Activated CD4-positive, CD25-positive, alpha-beta regulatory T cell (primary cell): ENCODE data around the gene CXCL13.
"Not testable (repeated sequence)": the region's sequence is repeated elsewhere in the genome, so short reads cannot be mapped to it uniquely, and the experiment has no call there.

ENCODE experiments used
- DNase-seq, 4 experiments: peaks; one replicate each; lab custom pipeline; 2025; lab: John Stamatoyannopoulos, UW

CXCL13 gene

DNA sequence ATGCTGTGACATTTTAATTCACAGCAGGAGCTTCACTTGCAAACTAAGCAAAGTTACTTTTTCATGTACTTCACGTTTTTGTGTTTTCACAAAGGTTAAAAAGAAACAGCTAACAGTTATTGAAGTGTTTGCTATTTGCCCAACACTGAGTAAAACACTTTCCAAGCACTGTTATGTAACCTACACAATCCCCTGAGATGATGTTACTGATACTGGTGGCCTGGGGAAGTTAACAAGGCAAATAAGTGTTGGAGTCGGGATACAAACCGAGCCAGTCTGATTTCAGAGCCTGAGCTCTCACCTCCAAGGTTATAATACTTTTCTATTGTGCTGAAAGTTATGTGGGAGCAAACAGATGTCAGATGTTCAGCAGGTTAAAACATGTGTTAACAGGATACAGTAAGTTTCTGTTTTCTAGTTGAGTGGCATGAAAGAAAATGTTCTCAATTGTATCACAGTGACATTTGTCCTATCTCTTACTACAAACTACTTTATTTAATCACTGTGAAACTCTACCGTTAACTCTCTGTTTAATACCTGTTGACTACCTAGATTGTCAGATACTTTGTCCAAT is 3.9 kb upstream of the CXCL13 start:
- no peak for DNase-seq

DNA sequence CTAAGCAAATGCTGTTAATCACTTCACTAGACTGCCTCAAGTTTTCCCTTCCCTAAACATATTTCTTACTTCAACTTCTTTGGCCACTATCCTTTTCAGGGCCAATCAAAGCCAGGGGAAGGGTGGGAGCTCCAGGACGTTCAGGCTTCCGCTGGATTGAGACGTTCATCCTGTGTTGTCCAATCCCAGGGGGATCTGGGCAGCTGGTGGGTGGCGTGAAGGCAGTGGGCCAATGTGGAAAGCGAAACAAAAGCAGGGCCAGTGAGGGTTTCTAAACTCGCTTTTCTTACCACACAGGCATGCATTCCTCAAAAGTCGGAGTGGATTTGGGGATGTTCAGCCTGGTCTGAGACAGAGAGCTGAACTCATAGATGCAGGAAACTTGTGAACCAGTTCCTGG is 7.6 kb downstream of the CXCL13 start:
- no peak for DNase-seq

DNA sequence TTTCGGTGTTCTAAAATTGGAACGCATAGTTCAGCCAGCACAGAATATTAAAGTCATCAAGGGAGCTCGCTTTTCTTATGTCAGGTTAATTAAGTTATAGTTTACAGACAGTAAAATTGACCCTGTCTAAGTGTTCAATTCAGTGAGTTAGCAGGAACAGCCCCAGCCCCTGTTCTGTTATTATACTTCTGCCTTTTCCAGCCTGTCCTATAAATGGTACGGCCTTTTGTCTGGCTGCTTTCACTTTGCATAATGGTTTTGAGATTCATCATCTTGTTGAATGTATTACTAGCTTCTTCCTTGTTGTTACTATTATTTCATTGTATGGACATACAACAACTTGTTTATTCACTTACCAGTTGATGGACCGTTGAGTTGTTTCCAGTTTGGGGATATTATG is 9.5 kb downstream of the CXCL13 start:
- DNase-seq = no peak

DNA sequence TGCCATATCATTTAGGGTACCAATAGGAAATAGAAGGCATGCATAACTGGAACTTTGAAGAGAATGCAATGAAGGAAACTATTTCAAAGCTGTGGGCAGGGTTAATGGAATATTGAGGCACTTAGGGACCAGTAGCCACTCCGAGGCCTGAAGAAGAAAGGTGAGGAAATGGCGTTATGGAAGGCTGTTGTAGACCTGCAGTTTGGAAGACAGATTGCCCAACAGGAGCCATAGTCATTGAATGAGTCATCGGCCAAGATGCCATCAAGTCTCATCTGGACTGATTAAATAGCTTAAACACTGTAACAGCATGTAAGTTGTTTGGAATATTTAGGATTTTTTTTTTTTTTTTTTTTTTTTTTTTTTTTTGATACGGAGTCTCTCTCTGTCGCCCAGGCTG is 11.6 kb downstream of the CXCL13 start:
- no peak for DNase-seq

DNA sequence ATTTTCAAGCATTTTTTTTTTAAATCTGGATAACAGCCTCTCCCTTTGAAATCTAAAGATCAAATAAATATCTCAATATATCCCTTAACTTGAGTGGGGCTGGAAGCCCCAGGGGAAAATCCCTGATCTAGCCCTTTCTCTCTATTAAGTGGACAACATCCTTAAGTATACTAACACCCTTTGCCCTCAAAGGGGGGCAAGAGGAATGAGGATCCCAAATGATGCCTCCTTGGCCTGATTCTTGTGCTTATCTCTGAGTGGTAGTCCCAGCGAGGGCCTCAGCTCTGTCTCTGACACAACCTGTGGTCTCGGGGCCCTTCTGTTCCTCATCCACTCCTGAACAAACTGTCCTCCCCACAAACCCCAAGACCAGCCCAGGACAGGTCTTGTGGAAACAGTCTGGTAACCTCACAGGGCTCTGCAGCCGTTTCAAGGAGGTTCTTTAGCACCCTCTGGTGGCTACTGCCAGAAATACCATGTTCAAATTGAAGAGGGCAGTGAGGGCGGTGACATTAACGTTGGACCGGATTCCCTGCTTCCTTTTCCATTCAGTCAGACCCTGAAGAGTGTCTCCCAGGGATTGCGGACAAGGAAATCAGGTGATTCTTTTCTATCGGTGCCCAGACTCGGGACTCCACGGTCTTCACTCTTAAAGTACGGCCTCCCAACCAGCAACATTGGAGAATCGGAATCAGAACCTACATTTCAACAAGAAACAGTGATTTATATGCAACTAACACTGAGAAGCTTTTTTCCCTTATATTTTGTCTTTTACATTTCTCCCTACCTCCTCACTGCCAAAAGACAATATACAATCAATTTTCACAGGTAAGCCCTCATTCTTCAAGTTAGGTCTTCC is 13.0 kb downstream of the CXCL13 start:
- DNase-seq = peak; percentile 8 to 15 (median 12)

DNA sequence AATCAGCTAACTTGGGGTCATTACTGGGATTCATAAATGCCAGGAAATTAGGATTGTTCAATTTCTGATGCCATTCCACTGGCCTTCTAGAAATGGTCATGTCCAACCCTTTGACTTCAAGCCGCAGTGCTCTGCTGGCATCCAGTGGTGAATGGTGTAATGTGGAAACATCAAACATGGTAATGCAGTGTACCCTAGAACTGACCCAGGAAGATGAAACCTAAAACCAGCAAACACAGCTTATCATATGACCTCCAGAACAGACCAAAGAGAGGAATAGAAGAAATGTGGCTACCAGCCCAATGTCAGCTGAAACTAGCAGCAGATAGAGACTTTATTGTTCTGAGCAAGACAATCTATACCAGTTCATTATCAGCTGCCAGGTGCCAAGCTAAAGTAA is 13.8 kb downstream of the CXCL13 start:
- DNase-seq = no peak

DNA sequence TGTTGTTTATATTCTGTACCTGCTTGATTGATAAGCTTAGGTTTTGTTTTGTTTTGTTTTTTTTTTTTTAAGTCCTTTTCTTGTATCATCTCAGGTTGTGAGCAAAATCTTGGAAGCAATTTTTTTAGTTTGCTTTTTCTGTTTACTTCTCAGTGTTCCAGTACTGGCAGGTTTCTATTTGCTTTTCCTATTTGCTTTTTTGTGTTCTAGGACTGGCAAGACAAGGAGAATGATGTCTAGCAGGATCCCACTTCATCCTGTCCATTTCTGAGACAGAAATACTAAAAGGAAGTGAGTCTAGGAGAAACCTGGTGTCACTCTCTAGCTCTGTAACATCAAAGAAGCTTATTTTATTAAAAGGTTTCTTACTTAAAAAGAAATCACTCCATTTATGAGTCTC is 15.6 kb downstream of the CXCL13 start:
- no peak for DNase-seq

DNA sequence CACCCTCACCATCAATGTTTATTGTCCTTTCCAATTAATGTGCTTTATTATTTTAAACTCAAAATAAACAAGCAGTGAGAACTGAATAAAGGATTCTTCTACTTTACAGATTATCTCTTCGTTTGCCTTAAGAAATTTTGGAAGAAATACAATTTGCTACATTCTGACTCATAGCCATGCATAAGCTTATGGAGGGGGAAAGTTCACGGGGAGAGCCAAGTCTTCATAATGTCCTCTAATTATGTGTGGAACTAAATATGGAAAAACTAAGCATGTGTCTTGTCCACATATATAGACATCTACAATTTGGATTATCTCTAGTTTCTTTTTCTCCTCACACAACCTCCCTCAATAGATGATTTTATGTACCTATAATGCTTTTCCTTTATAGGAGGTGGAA is 17.5 kb downstream of the CXCL13 start:
- no peak for DNase-seq

DNA sequence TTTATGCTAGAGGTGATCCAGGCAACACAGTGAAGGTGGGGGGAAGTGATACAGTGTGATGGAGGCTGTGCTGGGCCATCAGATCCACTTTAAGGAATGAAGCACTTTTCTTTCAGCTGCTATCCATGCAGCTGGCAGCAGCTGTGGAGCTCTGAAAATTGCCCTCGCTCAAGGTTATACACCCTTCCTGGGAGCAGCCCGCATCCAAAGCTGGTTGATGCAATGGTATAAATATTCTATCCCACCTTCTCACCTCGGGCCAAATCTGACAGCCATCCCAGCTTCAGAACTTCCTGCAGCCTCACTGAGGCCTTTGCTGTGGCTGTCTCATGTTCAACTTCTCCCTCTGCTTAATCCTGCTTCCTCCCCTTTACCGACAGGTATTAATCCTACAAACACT is 18.6 kb downstream of the CXCL13 start:
- no peak for DNase-seq

DNA sequence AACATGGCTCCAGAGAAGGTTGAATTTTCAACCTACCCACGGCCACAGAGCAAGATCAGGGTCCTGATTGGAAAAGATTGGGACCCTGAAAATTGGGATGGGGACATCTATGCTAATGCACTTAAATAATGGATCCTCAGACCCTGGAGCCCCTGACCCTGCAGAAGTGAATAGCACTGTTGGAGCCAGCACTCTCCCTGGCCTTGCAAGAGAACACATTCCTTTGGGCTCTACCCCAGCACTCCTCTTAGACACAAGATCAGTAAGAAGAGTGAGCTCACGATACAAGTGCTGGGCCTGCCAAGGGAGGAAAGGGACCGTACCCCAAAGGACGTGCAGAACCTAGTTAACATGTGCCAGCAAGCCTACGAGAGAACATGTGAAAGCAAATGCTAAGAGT is 19.9 kb downstream of the CXCL13 start:
- no peak for DNase-seq

DNA sequence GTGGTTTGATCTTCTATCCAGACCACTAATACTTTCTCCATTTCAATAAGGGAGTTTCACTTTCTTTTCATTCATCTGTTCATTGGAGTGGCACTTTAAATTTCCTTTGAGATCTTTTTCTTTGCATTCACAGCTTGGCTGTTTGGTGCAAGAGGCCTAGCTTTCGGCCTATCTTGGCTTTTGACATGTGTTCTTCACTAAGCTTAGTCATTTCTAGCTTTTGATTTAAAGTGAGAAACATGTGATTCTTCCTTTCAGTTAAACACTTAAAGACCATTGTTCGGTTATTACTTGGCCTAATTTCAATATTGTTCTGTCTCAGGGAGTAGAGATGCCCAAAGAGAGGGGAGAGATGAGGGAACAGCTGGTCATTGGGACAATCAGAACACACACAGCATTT is 24.3 kb downstream of the CXCL13 start:
- no peak for DNase-seq

DNA sequence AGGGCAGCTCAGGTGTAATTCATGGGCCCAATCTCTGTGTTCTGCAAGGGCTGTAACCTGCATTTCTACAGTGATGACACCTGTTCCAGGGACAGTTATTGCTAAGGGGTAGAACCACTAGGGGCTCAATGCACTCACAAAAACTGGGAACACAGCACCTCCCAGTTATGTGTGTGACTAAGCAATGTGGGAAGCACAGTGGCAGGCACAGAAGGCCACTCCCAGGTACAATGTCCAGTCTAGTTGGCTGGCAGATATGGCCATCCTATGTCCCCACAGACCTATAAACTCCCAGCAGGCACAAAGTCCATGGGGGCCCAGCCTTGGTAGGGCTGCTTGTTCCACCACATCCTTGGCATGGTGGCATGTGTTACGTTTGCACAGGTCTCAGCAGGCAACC is 25.7 kb downstream of the CXCL13 start:
- DNase-seq = no peak

DNA sequence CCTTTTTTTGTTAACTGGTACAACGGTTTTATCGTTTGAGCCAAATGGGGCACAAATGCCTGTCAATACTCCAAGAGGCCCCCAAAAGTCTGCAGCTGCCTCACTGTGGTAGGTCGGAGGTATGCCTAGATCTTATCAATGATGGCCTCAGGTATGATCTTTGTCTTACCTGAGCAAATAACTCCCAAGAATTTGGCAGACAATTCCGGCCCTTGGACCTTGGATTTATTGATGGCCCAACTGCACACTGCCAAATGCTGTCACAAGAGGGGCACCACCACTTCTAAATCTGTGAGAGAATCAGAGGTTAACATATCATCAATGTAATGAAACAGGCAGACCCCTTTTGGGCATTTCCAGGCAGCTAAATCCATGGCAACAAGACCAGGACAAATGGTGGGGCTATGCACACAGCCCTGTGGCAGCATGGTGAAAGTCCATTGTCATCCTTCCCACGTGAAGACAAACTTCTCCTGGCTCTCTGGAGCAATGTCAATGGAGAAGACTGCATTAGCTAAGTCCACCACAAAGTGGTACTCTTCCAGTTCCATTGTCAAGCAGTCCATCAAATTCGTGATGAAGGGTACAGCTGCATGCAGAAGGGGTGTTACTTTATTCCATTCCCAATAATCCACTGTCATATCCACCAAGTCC is 28.6 kb downstream of the CXCL13 start:
- DNase-seq = no peak

DNA sequence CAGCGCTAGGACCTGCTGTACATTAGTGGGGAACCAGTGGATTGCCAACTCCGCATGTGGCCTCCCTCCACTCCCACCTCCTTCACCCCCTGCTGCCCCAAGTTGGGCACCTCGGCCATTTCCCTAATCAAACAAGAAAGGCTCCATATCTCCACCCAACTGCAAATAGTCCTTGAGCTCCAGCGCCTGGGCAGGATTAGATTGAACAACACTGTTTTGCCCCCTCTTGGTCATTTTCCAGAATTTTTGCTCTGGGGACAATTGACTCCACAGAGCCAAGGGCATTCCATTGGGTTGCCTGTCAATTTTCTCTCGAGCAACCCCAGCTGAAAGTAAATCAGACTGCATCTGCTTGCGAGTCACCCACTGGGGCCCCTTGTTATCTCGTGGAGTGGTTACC is 29.6 kb downstream of the CXCL13 start:
- no peak for DNase-seq

DNA sequence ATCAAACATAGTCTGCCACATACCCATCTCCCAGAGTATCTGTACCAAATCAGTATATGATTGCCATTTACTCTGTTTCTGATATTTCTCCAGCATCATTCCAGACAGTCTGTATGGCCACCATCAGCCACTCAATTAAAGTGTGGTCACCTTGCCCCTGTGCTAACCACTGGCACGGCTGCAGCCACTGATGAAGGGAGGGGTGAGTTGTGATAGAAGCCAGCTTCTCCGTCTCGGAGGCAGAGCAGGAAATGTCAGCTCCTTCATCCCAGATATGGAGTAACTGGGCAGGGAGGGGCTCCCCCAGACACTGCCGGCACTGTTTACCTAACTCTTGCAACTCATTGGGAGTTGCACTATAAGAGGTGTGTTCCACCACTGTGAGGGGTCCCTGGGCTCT is 30.3 kb downstream of the CXCL13 start:
- no peak for DNase-seq

DNA sequence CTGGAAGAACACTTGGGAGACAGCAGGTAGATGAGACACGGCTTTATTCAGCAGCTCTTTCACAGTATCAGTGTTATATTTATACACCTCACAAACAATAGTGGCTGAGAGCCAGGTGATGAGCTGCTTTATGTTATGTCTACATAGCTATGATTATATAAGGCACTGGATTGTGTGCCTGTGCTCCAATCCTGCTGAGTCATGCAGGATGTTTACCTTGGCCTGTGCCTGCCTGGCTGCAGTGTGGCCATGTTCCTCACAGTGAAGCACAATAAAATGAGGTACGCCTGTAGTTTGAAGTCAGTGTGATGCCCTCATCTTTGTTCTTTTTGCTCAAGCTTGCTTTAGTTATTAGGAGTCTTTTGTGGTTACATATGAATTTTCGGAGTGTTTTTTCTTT is 31.3 kb downstream of the CXCL13 start:
- DNase-seq = no peak

DNA sequence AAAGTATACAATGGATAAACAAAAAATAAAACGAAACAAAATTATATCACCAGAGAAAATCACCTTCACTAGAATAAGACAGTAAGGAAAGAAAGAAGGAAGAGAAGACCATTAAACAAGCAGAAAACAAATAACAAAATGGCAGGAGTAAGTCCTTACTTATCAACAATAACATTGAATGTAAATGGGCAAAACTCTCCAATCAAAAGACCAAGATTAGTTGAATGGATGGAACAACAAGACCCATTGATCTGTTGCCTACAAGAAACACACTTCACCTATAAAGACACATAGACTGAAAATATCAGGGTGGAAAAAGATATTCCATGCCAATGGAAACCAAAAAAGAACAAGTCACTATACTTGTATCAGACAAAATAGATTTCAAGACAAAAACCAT is 38.4 kb downstream of the CXCL13 start:
- not testable (repeated sequence) for DNase-seq

DNA sequence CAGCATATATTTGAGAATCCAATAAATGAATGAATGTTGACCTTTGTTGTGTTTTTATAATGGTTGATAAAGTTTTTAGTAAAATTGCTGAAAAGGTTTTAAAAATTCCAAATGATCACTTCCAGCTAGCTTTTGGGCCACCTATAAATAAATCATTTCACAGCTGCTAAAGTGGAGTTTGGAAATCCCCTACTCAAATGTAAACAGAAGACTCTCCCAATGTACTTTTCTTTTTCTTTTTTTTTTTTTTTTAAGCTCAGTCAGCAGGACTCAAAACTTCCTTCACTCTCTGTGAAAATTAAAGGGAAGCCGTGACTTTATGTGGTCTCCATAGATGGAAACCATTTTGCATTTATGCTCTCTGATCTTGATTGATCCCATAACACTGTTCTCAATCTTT is 45.2 kb downstream of the CXCL13 start:
- DNase-seq = no peak

DNA sequence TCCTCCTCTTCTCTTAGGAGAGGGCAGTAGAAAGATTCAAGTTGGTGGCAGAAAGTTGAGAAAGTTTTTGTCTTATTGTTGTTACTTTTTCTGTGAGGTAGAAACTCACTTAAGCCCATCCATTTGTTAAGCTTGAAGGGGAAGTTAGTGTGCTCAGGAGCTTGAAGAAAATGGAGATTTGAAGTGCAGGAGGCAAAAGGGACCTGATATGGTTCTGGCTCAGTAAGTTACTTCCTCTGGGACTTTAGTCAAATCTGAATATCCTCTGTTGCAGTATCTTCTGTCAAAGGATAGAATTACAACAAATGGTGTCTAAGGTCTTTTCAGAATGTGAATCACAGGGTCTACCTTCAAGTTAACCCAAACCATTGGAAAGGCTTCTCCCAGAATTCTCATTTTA is 46.2 kb downstream of the CXCL13 start:
- DNase-seq = no peak

DNA sequence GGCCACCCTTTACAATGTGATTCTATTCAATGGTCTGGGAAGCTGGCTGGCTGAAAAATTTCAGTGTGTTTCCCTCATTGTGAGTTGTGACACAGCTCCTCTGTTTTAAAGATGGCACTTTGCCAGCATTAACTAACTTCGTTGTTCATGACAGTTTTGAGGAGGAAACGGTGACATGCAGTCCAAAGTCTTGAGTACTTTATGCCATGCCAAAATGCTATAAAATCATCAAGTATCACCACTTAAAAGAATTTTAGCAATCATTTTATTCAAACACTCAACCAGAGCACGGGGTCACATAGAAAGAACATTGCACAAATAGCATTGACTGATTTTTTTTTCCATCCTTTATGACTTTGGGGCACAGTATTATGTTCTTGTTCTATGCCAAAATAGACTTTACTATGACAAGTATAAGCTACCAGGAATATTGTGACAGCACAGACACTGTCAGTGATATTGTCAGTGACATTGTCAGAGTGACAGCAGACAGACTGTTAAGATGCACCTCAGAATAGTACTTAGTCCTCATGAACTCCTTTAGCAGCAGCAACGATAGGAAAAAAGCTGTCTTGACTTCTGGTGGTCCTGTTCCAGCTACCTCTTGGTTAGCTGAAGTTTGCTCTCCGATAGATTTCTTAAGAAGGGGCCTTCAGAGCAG is 46.7 kb downstream of the CXCL13 start:
- DNase-seq = no peak

DNA sequence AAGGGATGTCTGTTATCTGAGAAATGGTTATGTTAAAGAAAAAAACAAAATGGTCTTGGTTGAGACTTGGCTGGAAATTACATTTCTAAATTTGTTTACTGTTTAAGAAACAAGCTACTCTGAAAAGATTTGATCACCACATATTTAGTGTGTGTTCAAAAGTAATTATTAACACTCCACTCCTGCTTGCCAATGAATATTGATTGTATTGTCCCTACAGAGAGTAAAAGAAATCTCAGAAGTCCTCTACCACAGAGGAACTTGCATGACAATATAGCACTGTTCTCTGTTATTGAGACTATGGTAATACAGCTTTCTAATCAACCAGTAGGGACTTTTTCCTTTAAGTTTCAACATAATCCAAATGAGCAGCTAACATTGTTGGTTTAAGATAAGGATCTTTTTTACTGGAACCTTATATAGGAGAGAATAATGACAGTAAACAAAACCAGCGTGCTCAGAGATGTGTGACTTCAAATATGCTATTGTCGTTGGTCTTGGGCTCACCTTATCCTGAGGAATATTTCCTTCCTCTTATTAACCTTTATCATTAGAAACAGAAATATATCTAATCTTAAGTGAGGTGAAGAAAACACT is 47.6 kb downstream of the CXCL13 start:
- DNase-seq = no peak

DNA sequence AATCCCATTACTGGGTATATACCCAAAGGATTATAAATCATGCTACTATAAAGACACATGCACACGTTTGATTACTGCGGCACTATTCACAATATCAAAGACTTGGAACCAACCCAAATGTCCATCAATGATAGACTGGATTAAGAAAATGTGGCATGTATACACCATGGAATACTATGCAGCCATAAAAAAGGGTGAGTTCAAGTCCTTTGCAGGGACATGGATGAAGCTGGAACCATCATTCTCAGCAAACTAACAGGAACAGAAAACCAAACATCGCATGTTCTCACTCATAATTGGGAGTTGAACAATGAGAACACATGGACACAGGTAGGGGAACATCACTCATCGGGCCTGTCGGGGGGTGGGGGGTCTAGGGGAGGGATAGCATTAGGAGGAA is 54.7 kb downstream of the CXCL13 start:
- DNase-seq = not testable (repeated sequence)
